SH-SY5Y (cell line): ENCODE data around the gene RAPGEF2.

Experiments used
- GATA2 ChIP-seq: IDR thresholded peaks from 2 replicates; pipeline ENCODE4 v1.6.1; 2011; ENCODE audit warnings: mild to moderate bottlenecking, low read depth, low read length
- GATA3 ChIP-seq: IDR thresholded peaks from 2 replicates; pipeline ENCODE4 v1.6.1; 2011; ENCODE audit warnings: low read depth, mild to moderate bottlenecking, low read length, moderate library complexity

- TF ChIP-seq GATA3 (no peak), GATA2 (no peak)
Observed at GRCh38 chr4:159290321-159291030, 187.6 kb downstream of the RAPGEF2 start.
